ENCODE measurements around the gene CCDC138. TPM values are rescaled to one million over a fixed set of nuclear protein-coding genes. Genes with fewer than 3 reads are reported as not detected.

The CCDC138 gene
- total RNA-seq, 2 experiments from 2014 or later: 21.5 to 28.1 TPM

DNA sequence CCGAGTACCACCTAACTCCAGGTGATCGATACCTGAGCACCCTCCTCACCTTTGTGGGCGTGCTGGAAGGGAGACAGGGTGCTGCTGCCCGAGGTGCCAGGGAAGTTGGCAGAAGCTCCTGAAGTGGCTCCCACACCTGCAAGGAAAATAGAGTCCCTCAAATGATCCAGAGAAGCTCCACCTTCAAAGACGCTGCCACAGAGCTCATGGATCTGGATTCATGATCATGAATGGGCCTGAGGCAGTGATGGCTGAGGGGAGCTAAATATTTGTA, 126.0 kb downstream of the CCDC138 start:
- CTCF ChIA-PET (ENCODE audit: unreplicated experiment): no interaction called here
- POLR2A ChIA-PET: interaction anchor here (0.7 kb wide), 1 partner anchor 779 kb away, joined by 4 read pairs; no protein-coding TSS in a partner anchor
- DNase-seq (ENCODE audit: low spot score): no peak
- no peak overlapping the region for H3K4me2 ChIP-seq (ENCODE audit: low read length)
- no peaks in the 10 kb centered on the region for H3K9me2 ChIP-seq (ENCODE audit: insufficient read depth, low read length)
- H3K4me1 ChIP-seq (ENCODE audit: insufficient read depth, low read length, poor library complexity, severe bottlenecking): no peaks in the 10 kb centered on the region
- no peak overlapping the region for H3K27ac ChIP-seq (ENCODE audit: low read depth, low read length, poor library complexity, severe bottlenecking)
- H2AFZ ChIP-seq (ENCODE audit: low read length): no peak overlapping the region
- intact Hi-C loops (cut with micrococcal nuclease; ENCODE audit: unreplicated experiment): no loop called here
- H3K4me3 ChIP-seq (ENCODE audit: low read depth, low read length, poor library complexity, severe bottlenecking): no peak overlapping the region
- no peaks in the 10 kb centered on the region for H3K79me2 ChIP-seq (ENCODE audit: insufficient read depth, low read depth, low read length)
- BruUV-seq (replicated peaks): no TSS peak
- no peak for TF ChIP-seq CTCF (conservative IDR thresholded peaks at IDR 0.05; ENCODE audit: low read length)
- no peak for TF ChIP-seq EZH2phosphoT487 (IDR thresholded peaks at IDR 0.05; ENCODE audit: borderline replicate concordance, low read depth, low read length)
- H3K36me3 ChIP-seq (ENCODE audit: insufficient read depth, low read length): no peaks in the 10 kb centered on the region
- H3K9me3 ChIP-seq (ENCODE audit: low read length): no peaks in the 10 kb centered on the region
- H4K20me1 ChIP-seq (ENCODE audit: insufficient read depth, low read length): no peaks in the 10 kb centered on the region

DNA sequence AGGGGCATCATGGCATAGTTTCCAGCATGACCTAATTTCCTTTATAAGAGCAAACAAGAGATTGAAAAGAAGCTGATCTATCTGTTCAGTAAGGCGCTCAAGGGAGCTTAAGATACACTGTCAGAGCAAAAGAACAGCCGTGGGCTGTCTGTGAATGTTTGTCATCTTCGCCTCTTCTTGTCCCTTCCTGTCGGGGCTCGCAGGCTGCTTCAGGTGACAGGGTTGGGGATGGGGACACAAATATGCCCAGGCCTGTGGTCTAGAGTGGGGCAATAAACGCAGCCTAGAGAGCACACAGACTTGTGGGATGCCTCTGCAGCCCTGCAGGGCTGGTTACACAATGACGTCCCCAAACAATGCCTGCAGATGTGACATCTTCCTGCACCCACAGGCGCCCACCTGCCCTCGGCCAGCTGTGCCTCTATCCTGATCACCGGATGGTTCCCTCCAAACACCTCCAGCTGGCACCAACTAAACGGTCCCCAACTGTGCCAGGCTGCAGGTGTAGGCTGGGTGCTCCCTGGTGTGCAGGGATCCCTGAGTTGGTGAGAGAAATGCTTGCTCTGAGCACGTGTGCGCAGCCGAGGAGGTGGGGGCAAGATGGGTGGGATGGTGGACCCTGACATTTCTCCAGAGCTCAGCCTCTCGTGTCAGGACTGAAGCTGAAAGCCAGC, 129.7 kb downstream of the CCDC138 start:
- TF ChIP-seq EZH2phosphoT487 (IDR thresholded peaks at IDR 0.05; ENCODE audit: borderline replicate concordance, low read depth, low read length) (no peak), CTCF (conservative IDR thresholded peaks at IDR 0.05; ENCODE audit: low read length) (no peak)
- H3K27ac ChIP-seq (ENCODE audit: low read depth, low read length, poor library complexity, severe bottlenecking): no peak overlapping the region
- no peak overlapping the region for H3K4me3 ChIP-seq (ENCODE audit: low read depth, low read length, poor library complexity, severe bottlenecking)
- ChIA-PET CTCF (ENCODE audit: unreplicated experiment) (no interaction called here), POLR2A (interaction anchor here (0.7 kb wide), 1 partner anchor 16 kb away, joined by 4 read pairs; no protein-coding TSS in a partner anchor)
- no peak overlapping the region for H3K4me2 ChIP-seq (ENCODE audit: low read length)
- intact Hi-C loops (cut with micrococcal nuclease; ENCODE audit: unreplicated experiment): no loop called here
- no peak for DNase-seq (ENCODE audit: low spot score)
- no TSS peak for BruUV-seq (replicated peaks)
- H3K4me1 ChIP-seq (ENCODE audit: insufficient read depth, low read length, poor library complexity, severe bottlenecking): no peaks in the 10 kb centered on the region
- no peaks in the 10 kb centered on the region for H3K9me2 ChIP-seq (ENCODE audit: insufficient read depth, low read length)
- no peak overlapping the region for H2AFZ ChIP-seq (ENCODE audit: low read length)
- H3K9me3 ChIP-seq (ENCODE audit: low read length): no peaks in the 10 kb centered on the region
- no peaks in the 10 kb centered on the region for H3K36me3 ChIP-seq (ENCODE audit: insufficient read depth, low read length)
- no peaks in the 10 kb centered on the region for H3K79me2 ChIP-seq (ENCODE audit: insufficient read depth, low read depth, low read length)
- H4K20me1 ChIP-seq (ENCODE audit: insufficient read depth, low read length): no peaks in the 10 kb centered on the region

DNA sequence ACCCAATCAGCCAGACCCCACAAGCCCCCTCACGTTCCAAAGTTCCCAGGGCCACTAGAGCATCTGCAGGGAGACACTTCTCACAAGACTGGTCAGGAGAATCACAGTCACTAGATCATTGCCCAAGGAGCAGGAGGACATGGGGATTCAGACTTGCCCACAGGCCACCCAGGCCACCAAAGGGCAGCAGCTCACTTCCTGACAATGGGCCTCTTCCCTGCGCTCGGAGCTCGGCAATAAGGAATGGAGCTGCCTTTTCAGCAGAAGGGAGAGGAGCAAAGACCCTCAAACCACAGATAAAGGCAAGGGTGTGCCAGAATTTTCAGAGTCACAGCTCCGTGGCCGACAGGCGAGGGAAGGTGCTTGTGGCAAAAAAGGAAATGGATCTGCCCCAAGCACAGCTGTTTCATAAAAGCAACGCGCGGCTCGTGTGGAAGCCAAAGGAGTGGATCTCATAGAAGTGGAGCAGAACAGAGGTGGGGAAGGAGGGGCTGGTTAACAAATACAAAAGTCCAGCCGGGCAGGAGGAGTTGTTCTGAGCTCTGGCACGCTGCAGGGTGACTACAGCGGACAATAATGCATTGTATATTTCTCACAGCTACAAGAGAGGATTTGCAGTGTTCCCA, 130.3 kb downstream of the CCDC138 start:
- DNase-seq (ENCODE audit: low spot score): no peak
- no peaks in the 10 kb centered on the region for H3K9me3 ChIP-seq (ENCODE audit: low read length)
- no TSS peak for BruUV-seq (replicated peaks)
- intact Hi-C loops (cut with micrococcal nuclease; ENCODE audit: unreplicated experiment): no loop called here
- H3K4me1 ChIP-seq (ENCODE audit: insufficient read depth, low read length, poor library complexity, severe bottlenecking): no peaks in the 10 kb centered on the region
- no peak overlapping the region for H3K27ac ChIP-seq (ENCODE audit: low read depth, low read length, poor library complexity, severe bottlenecking)
- CTCF ChIA-PET (ENCODE audit: unreplicated experiment): no interaction called here
- POLR2A ChIA-PET: no interaction called here
- no peak overlapping the region for H3K4me3 ChIP-seq (ENCODE audit: low read depth, low read length, poor library complexity, severe bottlenecking)
- no peak for TF ChIP-seq CTCF (conservative IDR thresholded peaks at IDR 0.05; ENCODE audit: low read length)
- no peak for TF ChIP-seq EZH2phosphoT487 (IDR thresholded peaks at IDR 0.05; ENCODE audit: borderline replicate concordance, low read depth, low read length)
- H3K9me2 ChIP-seq (ENCODE audit: insufficient read depth, low read length): no peaks in the 10 kb centered on the region
- no peaks in the 10 kb centered on the region for H3K79me2 ChIP-seq (ENCODE audit: insufficient read depth, low read depth, low read length)
- H3K4me2 ChIP-seq (ENCODE audit: low read length): no peak overlapping the region
- H3K36me3 ChIP-seq (ENCODE audit: insufficient read depth, low read length): no peaks in the 10 kb centered on the region
- no peak overlapping the region for H2AFZ ChIP-seq (ENCODE audit: low read length)
- H4K20me1 ChIP-seq (ENCODE audit: insufficient read depth, low read length): no peaks in the 10 kb centered on the region
